ENCODE data around the gene PRICKLE4. TPM values are rescaled to one million over a fixed set of nuclear protein-coding genes. Genes with fewer than 3 reads are reported as not detected.

The PRICKLE4 gene
- total and polyA plus RNA-seq, 2 of the 8 experiments (the other 6 are each of a cell fraction or from before 2014, with no cell fraction given), result 0.32 to 1.4 TPM

DNA sequence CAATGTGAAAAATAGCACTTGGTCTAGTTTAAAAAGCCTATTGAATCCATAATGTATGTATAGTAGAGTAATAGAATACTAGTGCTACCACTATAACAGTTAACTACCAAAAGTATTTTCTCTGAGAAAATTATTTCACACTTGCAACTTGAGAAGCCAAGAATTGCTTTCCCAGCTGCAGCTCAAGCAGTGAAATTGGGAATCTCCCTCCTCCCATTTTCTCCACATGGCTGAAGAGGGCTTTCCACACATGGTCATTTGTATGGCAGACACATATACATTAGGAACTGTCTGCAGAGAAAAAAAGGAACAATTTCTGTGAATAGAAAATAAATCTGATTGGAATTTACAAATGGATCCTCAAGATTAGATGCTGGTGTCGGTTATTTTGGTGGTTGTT lies 41.4 kb downstream of the PRICKLE4 start:
- H2BK5ac ChIP-seq (ENCODE audit: low read depth, low read length), result no peak overlapping the region
- no peaks in the 10 kb centered on the region for H3K27me3 ChIP-seq (replicated peaks in 1 of 4; ENCODE audit: control insufficient read depth in 3 of 4, extremely low read depth in 1 of 4, insufficient read depth in 3 of 4, low read length in 3 of 4)
- no peak for DNase-seq (ENCODE audit: low read depth in 1 of 2, low spot score in 2 of 2)
- H3K79me1 ChIP-seq (ENCODE audit: low read depth, low read length), result no peaks in the 10 kb centered on the region
- no peak overlapping the region for H3K27ac ChIP-seq (ENCODE audit: low read depth, low read length)
- H3K9ac ChIP-seq (replicated peaks in 1 of 4; ENCODE audit: extremely low read depth in 1 of 4, low read depth in 3 of 4, low read length in 3 of 4), result no peak overlapping the region
- WGBS, 2 experiments (ENCODE audit: extremely low coverage in 1 of 2, insufficient coverage in 1 of 2, insufficient read length in 1 of 2, insufficient replicate concordance in 2 of 2, low coverage in 1 of 2, low lambda C conversion rate in 2 of 2, missing lambda C conversion rate in 1 of 2), result 100% methylated on average over 1 of the region's 1 CpG; no CpG with 5 or more reads in 1 of the 2 experiments
- no peak for FAIRE-seq
- H3K36me3 ChIP-seq (ENCODE audit: control insufficient read depth in 2 of 4, insufficient read depth in 4 of 4, low read length in 3 of 4), result no peaks in the 10 kb centered on the region
- no peak overlapping the region for H3K23ac ChIP-seq (ENCODE audit: insufficient read length)
- no peaks in the 10 kb centered on the region for H3K79me2 ChIP-seq (ENCODE audit: control insufficient read depth in 1 of 2, insufficient read depth in 2 of 2, low read length in 2 of 2)
- H3K14ac ChIP-seq (ENCODE audit: insufficient read length), result no peak overlapping the region
- no peak overlapping the region for H3K18ac ChIP-seq (ENCODE audit: extremely low read depth, low read length)
- POLR2A ChIA-PET (ENCODE audit: partially characterized antibody), result no interaction called here
- CTCF ChIA-PET (ENCODE audit: partially characterized antibody), result interaction anchor here (1.0 to 1.9 kb wide), 3 partner anchors 21 to 47 kb away, joined by 3 to 5 read pairs (median 4); partner anchors contain the start of gene TOMM6
- H4K8ac ChIP-seq (ENCODE audit: extremely low read depth, insufficient read depth, low read length), result no peak overlapping the region
- H2BK15ac ChIP-seq (ENCODE audit: low read length), result no peak overlapping the region
- H2BK120ac ChIP-seq (replicated peaks; ENCODE audit: low read depth, low read length), result no peak overlapping the region
- H4K20me1 ChIP-seq (replicated peaks in 1 of 2; ENCODE audit: control insufficient read depth in 1 of 2, insufficient read depth in 2 of 2, low read length in 2 of 2), result no peaks in the 10 kb centered on the region
- no peaks in the 10 kb centered on the region for H3K4me1 ChIP-seq (replicated peaks in 1 of 4; ENCODE audit: control insufficient read depth in 3 of 4, insufficient read depth in 4 of 4, low read length in 3 of 4)
- no peak overlapping the region for H2AK5ac ChIP-seq (ENCODE audit: low read depth, low read length)
- no peak overlapping the region for H2AFZ ChIP-seq (ENCODE audit: low read length)
- no peaks in the 10 kb centered on the region for H3K23me2 ChIP-seq (ENCODE audit: low read depth, low read length)
- no peak overlapping the region for H3K56ac ChIP-seq (replicated peaks; ENCODE audit: insufficient read length, low read depth, low read length)
- no peak overlapping the region for H3K4ac ChIP-seq (replicated peaks; ENCODE audit: insufficient read length, low read depth, low read length)
- H2BK20ac ChIP-seq (ENCODE audit: low read length), result no peak overlapping the region
- no peak overlapping the region for H3K4me2 ChIP-seq (ENCODE audit: insufficient read depth in 1 of 2, low read depth in 2 of 2, low read length in 2 of 2)
- no peaks in the 10 kb centered on the region for H3K9me3 ChIP-seq (ENCODE audit: insufficient read depth in 2 of 2, low read depth in 1 of 2, low read length in 1 of 2)
- no peak overlapping the region for H2BK12ac ChIP-seq (ENCODE audit: low read depth, low read length)
- no peak overlapping the region for H3K4me3 ChIP-seq (ENCODE audit: extremely low read depth in 1 of 4, insufficient read depth in 2 of 4, low read depth in 3 of 4, low read length in 4 of 4)
- H4K91ac ChIP-seq (replicated peaks; ENCODE audit: insufficient read length, low read length), result no peak overlapping the region
- no peak overlapping the region for H4K5ac ChIP-seq (ENCODE audit: insufficient read length, low read depth, low read length)
- TF ChIP-seq RFX5 (IDR thresholded peaks at IDR 0.05; ENCODE audit: borderline replicate concordance, low read depth, low read length), result no peak
- TF ChIP-seq NANOG (IDR thresholded peaks at IDR 0.05; ENCODE audit: insufficient read depth, low read depth, low read length, poor library complexity, severe bottlenecking), result no peak
- TF ChIP-seq TAF1 (IDR thresholded peaks at IDR 0.05; ENCODE audit: low read depth, low read length), result no peak
- TF ChIP-seq HDAC6 (IDR thresholded peaks at IDR 0.05; ENCODE audit: low read depth, low read length), result no peak
- TF ChIP-seq TAF7 (optimal IDR thresholded peaks at IDR 0.05; ENCODE audit: borderline replicate concordance, low read depth, low read length), result no peak
- TF ChIP-seq POU5F1 (IDR thresholded peaks at IDR 0.05; ENCODE audit: low read depth, low read length), result no peak
- no peak for TF ChIP-seq SRF (IDR thresholded peaks at IDR 0.05; ENCODE audit: low read depth, low read length)
- no peak for TF ChIP-seq EGR1 (IDR thresholded peaks at IDR 0.05; ENCODE audit: borderline replicate concordance, low read depth, low read length)
- TF ChIP-seq, protein P1, sequence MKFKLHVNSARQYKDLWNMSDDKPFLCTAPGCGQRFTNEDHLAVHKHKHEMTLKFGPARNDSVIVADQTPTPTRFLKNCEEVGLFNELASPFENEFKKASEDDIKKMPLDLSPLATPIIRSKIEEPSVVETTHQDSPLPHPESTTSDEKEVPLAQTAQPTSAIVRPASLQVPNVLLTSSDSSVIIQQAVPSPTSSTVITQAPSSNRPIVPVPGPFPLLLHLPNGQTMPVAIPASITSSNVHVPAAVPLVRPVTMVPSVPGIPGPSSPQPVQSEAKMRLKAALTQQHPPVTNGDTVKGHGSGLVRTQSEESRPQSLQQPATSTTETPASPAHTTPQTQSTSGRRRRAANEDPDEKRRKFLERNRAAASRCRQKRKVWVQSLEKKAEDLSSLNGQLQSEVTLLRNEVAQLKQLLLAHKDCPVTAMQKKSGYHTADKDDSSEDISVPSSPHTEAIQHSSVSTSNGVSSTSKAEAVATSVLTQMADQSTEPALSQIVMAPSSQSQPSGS (IDR thresholded peaks at IDR 0.05; ENCODE audit: low read length), result no peak
- no peak for TF ChIP-seq SIRT6 (IDR thresholded peaks at IDR 0.05; ENCODE audit: low read length)
- TF ChIP-seq SUZ12 (IDR thresholded peaks at IDR 0.05; ENCODE audit: low read length), result no peak
- no peak for TF ChIP-seq CEBPB (IDR thresholded peaks at IDR 0.05; ENCODE audit: low read depth, low read length)
- no peak for TF ChIP-seq EP300 (IDR thresholded peaks at IDR 0.05; ENCODE audit: borderline replicate concordance in 1 of 2, low read depth in 2 of 2, low read length in 2 of 2)
- no peak for TF ChIP-seq SP1 (IDR thresholded peaks at IDR 0.05; ENCODE audit: low read depth, low read length)
